Activated CD8-positive, alpha-beta T cell treated with anti-CD3 and anti-CD28 coated beads, Interleukin-2, amount 10 ng/mL, durations not matched to agents 7 days and 5 days (primary cell): ENCODE results near the gene COPS4. TPM values are rescaled to one million over a fixed set of nuclear protein-coding genes. Genes with fewer than 3 reads are reported as not detected.
A peak's percentile ranks its signal among the peaks of the same experiment; 100 is the strongest.
"Not testable (repeated sequence)": the region's sequence is repeated elsewhere in the genome, so short reads cannot be mapped to it uniquely, and the experiment has no call there.

Experiments used
- ATAC-seq: fragments of 150-1000 bp; cut with Tn5 transposase; one replicate; pipeline ENCODE4 v1.10.0; 2021; ENCODE audit warnings: moderate library complexity
- CTCF ChIA-PET: fragments of 350-600 bp; sonication (Branson Sonifier 250); formaldehyde crosslinking; loops from one replicate; lab custom pipeline; 2021; ENCODE audit warnings: antibody characterized with exemption; lab: Charles Lee
- POLR2A ChIA-PET: fragments of 350-600 bp; sonication (Branson Sonifier 250); formaldehyde crosslinking; loops from one replicate; lab custom pipeline; 2021; ENCODE audit warnings: antibody characterized with exemption; lab: Charles Lee
- DNase-seq: peaks from one replicate; pipeline ENCODE4 v3.0.0-alpha.2; 2020
- H3K27ac Mint-ChIP-seq: one replicate; pipeline ENCODE4 v1.8.0; 2021; ENCODE audit warnings: mild to moderate bottlenecking, mixed read lengths
- H3K27me3 Mint-ChIP-seq: one replicate; pipeline ENCODE4 v1.8.0; 2021; ENCODE audit warnings: low read depth, mixed read lengths
- H3K36me3 Mint-ChIP-seq: one replicate; pipeline ENCODE4 v1.8.0; 2021; ENCODE audit warnings: low read depth, mixed read lengths
- H3K4me1 Mint-ChIP-seq: one replicate; pipeline ENCODE4 v1.8.0; 2021; ENCODE audit warnings: low read depth, mixed read lengths
- H3K4me3 Mint-ChIP-seq: one replicate; pipeline ENCODE4 v1.8.0; 2021; ENCODE audit warnings: mild to moderate bottlenecking, mixed read lengths
- H3K9me3 Mint-ChIP-seq: one replicate; pipeline ENCODE4 v1.8.0; 2022; ENCODE audit warnings: mixed read lengths; ENCODE audit not compliant: insufficient read depth
- total RNA-seq, 2 experiments: library from RNA; stranded (reverse); gene quantifications; one replicate each; pipeline ENCODE4 v1.2.3, GENCODE V29; 2021

The COPS4 gene
- total RNA-seq, 2 experiments from 2014 or later: 33.7 to 34.6 TPM

DNA sequence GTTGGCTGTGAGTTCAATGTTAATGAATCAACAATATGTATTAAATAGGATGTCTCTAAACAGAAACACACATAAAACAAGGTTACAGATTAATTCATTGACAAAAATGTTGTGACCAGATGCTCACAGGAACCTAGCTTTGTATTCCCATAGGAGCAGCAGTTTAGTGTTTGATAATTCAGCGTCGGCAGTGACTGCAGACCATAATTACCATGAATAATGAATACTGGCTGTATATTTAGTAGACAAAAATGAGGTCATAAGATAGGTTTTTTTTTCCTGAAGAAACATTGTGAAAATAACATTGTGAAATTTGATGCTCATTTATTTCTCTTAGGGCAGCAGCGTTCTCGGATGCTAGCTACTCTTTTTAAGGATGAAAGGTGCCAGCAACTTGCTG, 27.8 kb downstream of the COPS4 start:
- Mint-ChIP-seq H3K27me3 (no peaks in the 10 kb centered on the region), H3K36me3 (peaks cover 34% of the 10 kb centered on the region), H3K4me1 (no peaks in the 10 kb centered on the region), H3K27ac (no peak overlapping the region), H3K9me3 (no peaks in the 10 kb centered on the region), H3K4me3 (no peak overlapping the region)
- ATAC-seq (no peak), DNase-seq (no peak)
- CTCF ChIA-PET: interaction anchor here (1.0 to 1.9 kb wide), 4 partner anchors 12 to 222 kb away, joined by 3 to 6 read pairs (median 5); partner anchors contain the start of gene COQ2
- POLR2A ChIA-PET: interaction anchor here (0.7 kb wide), 1 partner anchor 209 kb away, joined by 3 read pairs; no protein-coding TSS in a partner anchor

DNA sequence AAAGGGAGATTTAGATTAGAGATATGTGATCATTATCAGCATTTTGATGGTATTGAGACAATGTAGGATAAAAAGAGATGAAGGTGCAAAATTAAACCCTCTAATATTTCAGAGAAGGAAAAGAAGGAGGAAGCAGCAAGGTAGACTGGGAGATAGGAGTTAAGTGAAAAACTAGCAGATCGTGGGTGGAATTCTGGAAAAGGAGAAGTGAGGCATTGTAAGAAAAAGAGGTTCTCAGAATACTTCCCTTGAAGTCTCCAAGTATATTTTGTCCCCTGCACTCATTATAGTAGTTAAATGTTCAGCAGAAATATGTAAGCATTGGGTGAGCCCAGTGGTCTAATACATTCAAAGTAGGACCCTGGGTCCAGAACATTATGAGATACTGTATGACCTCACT, 30.3 kb downstream of the COPS4 start:
- H3K4me1 Mint-ChIP-seq: no peaks in the 10 kb centered on the region
- DNase-seq (no peak), ATAC-seq (no peak)
- no peaks in the 10 kb centered on the region for H3K27me3 Mint-ChIP-seq
- H3K27ac Mint-ChIP-seq: no peak overlapping the region
- no peaks in the 10 kb centered on the region for H3K9me3 Mint-ChIP-seq
- peaks cover 42% of the 10 kb centered on the region for H3K36me3 Mint-ChIP-seq
- H3K4me3 Mint-ChIP-seq: no peak overlapping the region
- ChIA-PET CTCF (no interaction called here), POLR2A (no interaction called here)

DNA sequence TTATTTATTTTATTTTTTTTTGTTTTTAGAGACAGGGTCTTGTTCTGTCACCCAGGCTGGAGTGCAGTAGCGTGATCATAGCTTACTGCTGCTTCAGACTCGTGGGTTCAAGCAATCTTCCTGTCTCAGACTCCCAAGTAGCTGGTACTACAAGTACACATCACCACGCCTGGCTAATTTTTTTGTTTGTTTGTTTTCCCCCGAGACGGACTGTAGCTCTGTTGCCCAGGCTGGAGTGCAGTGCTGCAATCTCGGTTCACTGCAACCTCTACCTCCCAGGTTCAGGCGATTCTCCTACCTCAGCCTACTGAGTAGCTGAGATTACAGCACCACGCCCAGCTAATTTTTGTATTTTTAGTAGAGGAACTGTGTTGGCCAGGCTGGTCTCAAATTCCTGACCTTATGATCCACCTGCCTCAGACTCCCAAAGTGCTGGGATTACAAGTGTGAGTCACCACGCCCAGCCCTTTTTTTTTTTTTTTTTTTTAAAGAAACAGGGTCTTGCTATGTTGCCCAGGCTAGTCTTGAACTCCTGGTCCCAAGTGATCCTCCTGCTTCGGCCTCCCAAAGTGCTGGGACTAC, 32.2 kb downstream of the COPS4 start:
- Mint-ChIP-seq H3K36me3 (peaks cover 45% of the 10 kb centered on the region), H3K4me3 (no peak overlapping the region), H3K27ac (no peak overlapping the region), H3K9me3 (no peaks in the 10 kb centered on the region), H3K4me1 (peaks cover 2% of the 10 kb centered on the region), H3K27me3 (no peaks in the 10 kb centered on the region)
- CTCF ChIA-PET: interaction anchor here (0.8 to 1.9 kb wide), 5 partner anchors 9 to 216 kb away, joined by 3 to 5 read pairs (median 3); no protein-coding TSS in a partner anchor
- POLR2A ChIA-PET: interaction anchor here (1.6 kb wide), 1 partner anchor 9 kb away, joined by 4 read pairs; no protein-coding TSS in a partner anchor
- ATAC-seq: no peak
- DNase-seq: no peak

DNA sequence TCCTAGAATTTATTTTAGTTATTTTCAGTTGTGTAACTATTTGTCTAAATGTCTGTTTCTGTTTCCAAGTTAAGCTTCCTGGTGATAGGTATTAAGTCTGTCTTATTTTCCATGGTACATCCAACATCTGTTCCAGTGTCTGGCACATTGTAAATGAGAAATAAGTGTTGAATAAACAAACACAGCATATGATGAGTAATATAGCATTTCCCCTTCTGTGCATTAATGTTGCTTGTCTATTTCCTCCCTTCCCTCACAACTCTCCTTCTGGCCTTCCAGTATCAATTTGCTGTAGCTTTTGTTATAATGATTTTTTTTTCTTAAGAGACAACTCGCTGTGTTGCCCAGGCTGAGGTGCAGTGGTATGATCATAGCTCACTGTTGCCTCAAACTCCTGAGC, 36.1 kb downstream of the COPS4 start:
- Mint-ChIP-seq H3K4me3 (no peak overlapping the region), H3K27me3 (no peaks in the 10 kb centered on the region), H3K9me3 (no peaks in the 10 kb centered on the region), H3K4me1 (peaks cover 10% of the 10 kb centered on the region), H3K27ac (no peak overlapping the region), H3K36me3 (peaks cover 51% of the 10 kb centered on the region)
- CTCF ChIA-PET: interaction anchor here (0.7 to 2.2 kb wide), 10 partner anchors 13 to 234 kb away, joined by 3 to 9 read pairs (median 6); partner anchors contain the start of gene COQ2
- POLR2A ChIA-PET: interaction anchor here (0.6 kb wide), 1 partner anchor 36 kb away, joined by 3 read pairs; no protein-coding TSS in a partner anchor
- no peak for ATAC-seq
- DNase-seq: no peak

- CTCF ChIA-PET: interaction anchor here (0.6 to 4.1 kb wide), 27 partner anchors 10 to 380 kb away, joined by 3 to 54 read pairs (median 4); partner anchors contain the start of genes COPS4 and COQ2
Measured at GRCh38 chr4:83074086-83074704, 39.2 kb downstream of the COPS4 start.

GRCh38 chr4:83074783-83075182, 39.8 kb downstream of the COPS4 start:
- CTCF ChIA-PET: interaction anchor here (0.6 to 4.1 kb wide), 26 partner anchors 10 to 379 kb away, joined by 3 to 54 read pairs (median 4); partner anchors contain the start of genes COPS4 and COQ2
- H3K36me3 Mint-ChIP-seq: peaks cover 51% of the 10 kb centered on the region
- POLR2A ChIA-PET: interaction anchor here (0.6 to 2.2 kb wide), 5 partner anchors 8 to 248 kb away, joined by 3 to 8 read pairs (median 3); no protein-coding TSS in a partner anchor
- H3K27me3 Mint-ChIP-seq, H3K4me3 Mint-ChIP-seq, H3K27ac Mint-ChIP-seq, H3K9me3 Mint-ChIP-seq, DNase-seq, ATAC-seq: not testable (repeated sequence)
- peaks cover 17% of the 10 kb centered on the region for H3K4me1 Mint-ChIP-seq

More at GRCh38 chr4:83074086-83074704, 39.2 kb downstream of the COPS4 start:
- ATAC-seq: peak; percentile 91
- Mint-ChIP-seq H3K9me3 (no peaks in the 10 kb centered on the region), H3K27ac (peak overlapping the region; percentile 48), H3K4me3 (peak overlapping the region; percentile 59), H3K4me1 (peaks cover 17% of the 10 kb centered on the region), H3K36me3 (peaks cover 49% of the 10 kb centered on the region), H3K27me3 (no peaks in the 10 kb centered on the region)
- DNase-seq: peak; percentile 84
- POLR2A ChIA-PET: interaction anchor here (0.6 to 2.2 kb wide), 4 partner anchors 9 to 164 kb away, joined by 3 to 8 read pairs (median 4); no protein-coding TSS in a partner anchor

GRCh38 chr4:83075311-83076095, 40.5 kb downstream of the COPS4 start:
- no peak overlapping the region for H3K27ac Mint-ChIP-seq
- H3K4me3 Mint-ChIP-seq: no peak overlapping the region

DNA sequence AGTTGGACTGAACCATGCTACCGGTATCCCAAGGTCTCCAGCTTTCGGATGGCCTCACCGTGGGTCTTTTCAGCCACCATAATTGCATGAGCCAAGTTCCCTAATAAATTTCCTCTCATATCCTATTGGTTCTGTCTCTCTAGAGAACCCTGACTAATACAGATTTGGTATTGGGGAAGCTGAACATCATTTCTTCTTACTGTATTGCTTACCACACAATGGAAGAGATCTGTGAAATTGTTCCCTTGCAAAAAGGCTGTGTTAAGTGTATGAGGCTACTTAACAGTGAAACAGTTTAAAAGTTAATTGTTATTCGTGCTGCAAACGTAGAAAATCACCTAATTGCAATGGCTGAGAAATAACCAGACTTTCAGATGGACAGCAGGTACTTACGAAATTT, 45.6 kb downstream of the COPS4 start:
- no peak for DNase-seq
- H3K27me3 Mint-ChIP-seq: no peaks in the 10 kb centered on the region
- peaks cover 40% of the 10 kb centered on the region for H3K4me1 Mint-ChIP-seq
- ATAC-seq: no peak
- CTCF ChIA-PET: interaction anchor here (0.8 to 3.7 kb wide), 3 partner anchors 171 to 204 kb away, joined by 3 to 13 read pairs (median 6); partner anchors contain the start of gene COQ2
- peaks cover 49% of the 10 kb centered on the region for H3K36me3 Mint-ChIP-seq
- no peak overlapping the region for H3K4me3 Mint-ChIP-seq
- H3K27ac Mint-ChIP-seq: no peak overlapping the region
- peaks cover 4% of the 10 kb centered on the region for H3K9me3 Mint-ChIP-seq
- POLR2A ChIA-PET: no interaction called here

More at GRCh38 chr4:83075311-83076095, 40.5 kb downstream of the COPS4 start:
- ChIA-PET CTCF (interaction anchor here (0.7 to 4.1 kb wide), 19 partner anchors 9 to 379 kb away, joined by 3 to 54 read pairs (median 4); partner anchors contain the start of gene COQ2), POLR2A (interaction anchor here (0.6 to 2.2 kb wide), 5 partner anchors 8 to 247 kb away, joined by 3 to 8 read pairs (median 3); no protein-coding TSS in a partner anchor)
- DNase-seq (no peak), ATAC-seq (no peak)
- Mint-ChIP-seq H3K9me3 (no peaks in the 10 kb centered on the region), H3K4me1 (peaks cover 17% of the 10 kb centered on the region), H3K36me3 (peaks cover 47% of the 10 kb centered on the region), H3K27me3 (no peaks in the 10 kb centered on the region)

GRCh38 chr4:83082777-83083176, 47.8 kb downstream of the COPS4 start:
- ATAC-seq (no peak), DNase-seq (peak; percentile 27)
- peaks cover 39% of the 10 kb centered on the region for H3K4me1 Mint-ChIP-seq
- H3K27me3 Mint-ChIP-seq: no peaks in the 10 kb centered on the region
- H3K9me3 Mint-ChIP-seq: peaks cover 4% of the 10 kb centered on the region
- H3K4me3 Mint-ChIP-seq: no peak overlapping the region
- peak overlapping the region; percentile 90 for H3K27ac Mint-ChIP-seq
- peaks cover 46% of the 10 kb centered on the region for H3K36me3 Mint-ChIP-seq
- POLR2A ChIA-PET: interaction anchor here (0.6 to 1.6 kb wide), 4 partner anchors 9 to 105 kb away, joined by 3 to 4 read pairs (median 3); no protein-coding TSS in a partner anchor
- CTCF ChIA-PET: interaction anchor here (1.2 to 4.4 kb wide), 8 partner anchors 8 to 199 kb away, joined by 3 to 39 read pairs (median 10); no protein-coding TSS in a partner anchor

DNA sequence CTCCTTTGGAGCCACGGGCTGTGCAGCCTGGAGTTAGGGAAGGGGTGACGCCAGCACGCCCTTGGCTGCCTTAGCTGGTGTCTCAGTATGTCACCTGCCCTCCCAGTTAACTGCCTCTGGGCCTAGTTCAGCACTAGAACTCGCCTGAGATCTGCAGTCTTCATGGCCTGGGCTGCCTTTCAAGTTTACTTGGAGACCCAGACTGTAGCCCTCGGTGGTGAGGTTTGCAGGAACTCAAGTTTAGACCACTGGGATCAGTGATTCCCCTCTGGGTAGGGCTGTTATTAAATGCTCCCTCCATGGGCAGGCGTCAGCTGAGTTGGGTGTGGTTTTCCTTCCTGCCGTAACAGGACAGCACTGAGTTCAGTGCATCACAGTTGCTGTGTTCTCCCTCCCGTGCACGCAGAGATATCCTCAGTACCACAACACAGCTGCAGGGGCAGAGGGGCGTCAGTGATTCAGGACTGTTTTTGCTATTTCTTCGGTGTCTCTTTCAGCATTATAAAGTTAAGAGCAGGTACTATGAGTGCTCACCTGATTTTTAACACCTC, 49.0 kb downstream of the COPS4 start:
- H3K27ac Mint-ChIP-seq: peak overlapping the region; percentile 90
- peaks cover 36% of the 10 kb centered on the region for H3K4me1 Mint-ChIP-seq
- peak; percentile 87 for DNase-seq
- H3K9me3 Mint-ChIP-seq: peaks cover 4% of the 10 kb centered on the region
- peak; percentile 98 for ATAC-seq
- CTCF ChIA-PET: interaction anchor here (0.6 to 4.4 kb wide), 23 partner anchors 9 to 200 kb away, joined by 3 to 39 read pairs (median 6); partner anchors contain the start of gene COQ2
- POLR2A ChIA-PET: interaction anchor here (0.7 to 1.6 kb wide), 7 partner anchors 9 to 134 kb away, joined by 3 to 5 read pairs (median 3); no protein-coding TSS in a partner anchor
- H3K4me3 Mint-ChIP-seq: peak overlapping the region; percentile 38
- H3K27me3 Mint-ChIP-seq: no peaks in the 10 kb centered on the region
- peaks cover 53% of the 10 kb centered on the region for H3K36me3 Mint-ChIP-seq
